ENCODE results near the gene HDHD5.

GRCh38 chr22:17105143-17106129 is 53.6 kb downstream of the HDHD5 start:
- TF ChIP-seq CTCF (IDR thresholded peaks at IDR 0.05; ENCODE audit: insufficient read depth, low read depth, low read length) (no peak), EZH2 (IDR thresholded peaks at IDR 0.05; ENCODE audit: insufficient read depth, low read length) (no peak)
